ENCODE measurements around the gene SWI5.
A peak's percentile ranks its signal among the peaks of the same experiment; 100 is the strongest.
"Not testable (repeated sequence)": the region's sequence is repeated elsewhere in the genome, so short reads cannot be mapped to it uniquely, and the experiment has no call there.

SWI5 gene

GRCh38 chr9:128276008-128276573 lies at the start of gene SWI5:
Gene SWI5, plus strand, starts transcription at chr9:128276276.
- Histone ChIP-seq H3K36me3 (ENCODE audit: control insufficient read depth, insufficient read depth, low read length) (peaks cover 24% of the 10 kb centered on the region), H3K27ac (ENCODE audit: low read depth, low read length) (peak within 1 kb of the TSS; percentile 84), H3K9me3 (ENCODE audit: control insufficient read depth, insufficient read depth, low read length) (no peaks in the 10 kb centered on the region), H3K9ac (ENCODE audit: low read depth, low read length) (peak within 1 kb of the TSS; percentile 71), H3K4me1 (ENCODE audit: control insufficient read depth, insufficient read depth, low read length) (0 out of 2 replicates have a peak, but pooled peaks cover 4% of the 10 kb centered on the region), H3K4me3 (ENCODE audit: low read depth, low read length) (peak within 1 kb of the TSS; percentile 79), H3K27me3 (ENCODE audit: control insufficient read depth, insufficient read depth, low read length) (no peaks in the 10 kb centered on the region)

DNA sequence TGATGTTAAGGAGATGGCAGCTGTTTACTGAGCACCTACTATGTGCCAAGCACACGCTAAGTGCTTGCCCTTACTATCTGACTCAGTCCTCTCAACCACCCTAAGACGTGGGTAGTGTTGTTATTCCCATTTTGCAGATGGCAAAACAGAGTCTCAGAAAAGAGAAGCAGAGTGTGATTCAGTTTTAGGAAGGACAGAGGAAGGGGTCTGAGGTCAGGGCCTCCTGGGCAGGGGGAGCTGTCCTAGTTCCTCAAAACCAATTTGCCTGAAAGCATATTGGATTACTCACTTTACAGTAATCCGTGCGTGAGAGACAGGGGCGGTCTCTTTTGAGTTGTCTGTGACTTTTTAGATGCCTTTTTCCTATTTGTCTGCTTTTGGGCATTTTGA lies 49.7 kb upstream of the SWI5 start:
- Histone ChIP-seq H3K4me1 (ENCODE audit: control insufficient read depth, insufficient read depth, low read length) (no peaks in the 10 kb centered on the region), H3K4me3 (ENCODE audit: low read depth, low read length) (no peak overlapping the region), H3K9me3 (ENCODE audit: control insufficient read depth, insufficient read depth, low read length) (no peaks in the 10 kb centered on the region), H3K27me3 (ENCODE audit: control insufficient read depth, insufficient read depth, low read length) (no peaks in the 10 kb centered on the region), H3K36me3 (ENCODE audit: control insufficient read depth, insufficient read depth, low read length) (peaks cover 18% of the 10 kb centered on the region), H3K27ac (ENCODE audit: low read depth, low read length) (no peak overlapping the region), H3K9ac (ENCODE audit: low read depth, low read length) (no peak overlapping the region)

DNA sequence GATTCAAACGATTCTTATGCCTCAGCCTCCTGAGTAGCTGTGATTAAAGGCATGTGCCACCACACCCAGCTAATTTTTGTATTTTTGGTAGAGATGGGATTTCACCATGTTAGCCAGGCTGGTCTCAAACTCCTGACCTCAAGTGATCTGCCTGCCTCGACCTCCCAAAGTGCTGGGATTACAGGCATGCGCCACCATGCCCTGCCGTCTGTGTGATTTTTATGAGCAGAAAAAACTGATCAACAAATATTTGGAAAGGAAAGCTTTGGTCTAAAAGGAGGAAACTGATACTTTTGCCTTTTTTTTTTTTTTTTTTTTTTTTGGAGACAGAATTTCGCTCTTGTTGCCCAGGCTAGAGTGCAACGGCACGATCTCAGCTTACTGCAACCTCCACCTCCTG lies 45.2 kb upstream of the SWI5 start:
- not testable (repeated sequence) for H3K36me3 ChIP-seq (ENCODE audit: control insufficient read depth, insufficient read depth, low read length); H3K4me1 ChIP-seq (ENCODE audit: control insufficient read depth, insufficient read depth, low read length); H3K27me3 ChIP-seq (ENCODE audit: control insufficient read depth, insufficient read depth, low read length); H3K4me3 ChIP-seq (ENCODE audit: low read depth, low read length); H3K27ac ChIP-seq (ENCODE audit: low read depth, low read length); H3K9me3 ChIP-seq (ENCODE audit: control insufficient read depth, insufficient read depth, low read length); H3K9ac ChIP-seq (ENCODE audit: low read depth, low read length)

DNA sequence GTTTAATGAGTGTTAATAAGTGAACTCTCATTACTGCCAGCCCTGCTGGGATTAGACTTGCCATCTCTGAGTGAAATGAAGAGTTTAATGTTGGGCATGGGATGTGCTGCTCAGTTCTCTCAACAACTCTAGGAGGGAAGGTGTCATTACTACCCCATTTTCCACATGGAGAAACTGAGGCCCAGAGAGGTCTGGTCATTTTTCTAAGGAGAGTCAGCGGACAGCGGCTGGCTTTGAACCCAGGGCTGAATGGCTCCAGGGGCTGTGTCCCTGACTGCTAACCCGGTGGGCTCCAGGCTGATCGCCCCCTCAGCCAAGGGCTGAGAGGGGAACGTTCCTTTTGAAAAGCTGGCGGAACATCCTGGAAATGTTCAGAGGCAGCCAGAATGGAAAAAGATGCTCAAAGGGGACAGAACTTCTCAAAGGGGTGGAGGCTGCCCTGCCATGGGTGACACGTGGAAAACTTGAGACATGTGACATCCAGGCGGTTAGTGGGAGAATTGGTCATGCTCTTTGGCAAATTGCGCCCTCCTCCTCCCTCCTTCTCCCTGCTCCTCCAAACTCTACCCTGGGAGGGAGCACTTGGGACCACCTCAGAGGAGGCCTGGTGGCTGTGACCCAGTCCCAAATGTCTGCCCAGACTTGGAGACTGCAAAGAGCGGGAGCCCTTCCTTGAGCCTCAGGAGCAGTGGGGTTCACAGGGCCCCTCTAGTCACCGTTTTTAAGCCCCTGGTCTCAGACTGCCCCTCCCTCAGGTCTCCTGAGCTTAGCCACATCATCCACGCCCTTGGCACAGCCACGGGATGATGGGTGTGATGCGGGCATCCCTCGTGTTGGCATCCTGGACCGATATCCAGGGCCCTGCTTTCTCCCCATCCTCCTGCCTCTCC lies 44.2 kb upstream of the SWI5 start:
- H3K9me3 ChIP-seq (ENCODE audit: control insufficient read depth, insufficient read depth, low read length), result no peaks in the 10 kb centered on the region
- peaks cover 3% of the 10 kb centered on the region; the same call in 1 of the 2 replicates for H3K36me3 ChIP-seq (ENCODE audit: control insufficient read depth, insufficient read depth, low read length)
- H3K4me3 ChIP-seq (ENCODE audit: low read depth, low read length), result no peak overlapping the region
- no peak overlapping the region for H3K27ac ChIP-seq (ENCODE audit: low read depth, low read length)
- no peaks in the 10 kb centered on the region for H3K4me1 ChIP-seq (ENCODE audit: control insufficient read depth, insufficient read depth, low read length)
- no peak overlapping the region for H3K9ac ChIP-seq (ENCODE audit: low read depth, low read length)
- no peaks in the 10 kb centered on the region for H3K27me3 ChIP-seq (ENCODE audit: control insufficient read depth, insufficient read depth, low read length)

- Histone ChIP-seq H3K27me3 (ENCODE audit: control insufficient read depth, insufficient read depth, low read length) (no peaks in the 10 kb centered on the region), H3K4me3 (ENCODE audit: low read depth, low read length) (no peak overlapping the region), H3K9me3 (ENCODE audit: control insufficient read depth, insufficient read depth, low read length) (no peaks in the 10 kb centered on the region), H3K36me3 (ENCODE audit: control insufficient read depth, insufficient read depth, low read length) (peaks cover 4% of the 10 kb centered on the region; the same call in 1 of the 2 replicates), H3K27ac (ENCODE audit: low read depth, low read length) (no peak overlapping the region), H3K9ac (ENCODE audit: low read depth, low read length) (no peak overlapping the region), H3K4me1 (ENCODE audit: control insufficient read depth, insufficient read depth, low read length) (no peaks in the 10 kb centered on the region)
Observed at GRCh38 chr9:128232528-128233428, 43.3 kb upstream of the SWI5 start.

DNA sequence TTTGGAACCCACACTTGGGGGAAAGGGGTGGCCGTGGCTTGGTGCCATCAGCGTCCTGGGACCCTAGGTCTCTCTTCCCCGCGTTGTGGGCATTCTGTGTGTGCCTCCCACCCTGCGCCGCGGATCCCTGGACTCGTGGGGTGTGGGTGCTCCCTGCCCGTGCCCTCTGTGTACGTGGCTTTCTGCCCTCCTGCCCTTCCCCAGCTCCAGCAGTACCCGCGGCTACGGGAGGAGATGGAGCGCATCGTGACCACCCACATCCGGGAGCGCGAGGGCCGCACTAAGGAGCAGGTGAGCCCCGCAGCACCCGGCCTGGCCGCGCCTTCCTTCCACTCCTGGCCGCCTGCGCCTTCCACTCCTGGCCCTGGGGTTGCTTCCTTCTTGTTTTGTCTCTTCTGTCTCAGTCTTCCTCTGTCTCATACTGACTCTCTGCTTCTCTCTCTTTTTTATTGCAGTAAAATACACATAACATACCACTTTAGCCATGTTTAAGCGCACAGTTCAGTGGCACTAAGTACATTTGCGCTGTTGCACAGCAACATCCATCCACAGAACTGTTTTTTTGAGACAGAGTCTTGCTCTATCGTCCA lies 42.2 kb upstream of the SWI5 start:
- no peaks in the 10 kb centered on the region for H3K27me3 ChIP-seq (ENCODE audit: control insufficient read depth, insufficient read depth, low read length)
- H3K4me3 ChIP-seq (ENCODE audit: low read depth, low read length), result no peak overlapping the region
- peaks cover 4% of the 10 kb centered on the region; the same call in 1 of the 2 replicates for H3K36me3 ChIP-seq (ENCODE audit: control insufficient read depth, insufficient read depth, low read length)
- H3K9ac ChIP-seq (ENCODE audit: low read depth, low read length), result no peak overlapping the region
- no peak overlapping the region for H3K27ac ChIP-seq (ENCODE audit: low read depth, low read length)
- H3K9me3 ChIP-seq (ENCODE audit: control insufficient read depth, insufficient read depth, low read length), result no peaks in the 10 kb centered on the region
- no peaks in the 10 kb centered on the region for H3K4me1 ChIP-seq (ENCODE audit: control insufficient read depth, insufficient read depth, low read length)

- no peak overlapping the region for H3K9ac ChIP-seq (ENCODE audit: low read depth, low read length)
- H3K9me3 ChIP-seq (ENCODE audit: control insufficient read depth, insufficient read depth, low read length), result no peaks in the 10 kb centered on the region
- H3K4me3 ChIP-seq (ENCODE audit: low read depth, low read length), result no peak overlapping the region
- peaks cover 21% of the 10 kb centered on the region for H3K36me3 ChIP-seq (ENCODE audit: control insufficient read depth, insufficient read depth, low read length)
- no peak overlapping the region for H3K27ac ChIP-seq (ENCODE audit: low read depth, low read length)
- H3K4me1 ChIP-seq (ENCODE audit: control insufficient read depth, insufficient read depth, low read length), result peaks cover 7% of the 10 kb centered on the region
- no peaks in the 10 kb centered on the region for H3K27me3 ChIP-seq (ENCODE audit: control insufficient read depth, insufficient read depth, low read length)
Observed at GRCh38 chr9:128242124-128242523, 34.0 kb upstream of the SWI5 start.

DNA sequence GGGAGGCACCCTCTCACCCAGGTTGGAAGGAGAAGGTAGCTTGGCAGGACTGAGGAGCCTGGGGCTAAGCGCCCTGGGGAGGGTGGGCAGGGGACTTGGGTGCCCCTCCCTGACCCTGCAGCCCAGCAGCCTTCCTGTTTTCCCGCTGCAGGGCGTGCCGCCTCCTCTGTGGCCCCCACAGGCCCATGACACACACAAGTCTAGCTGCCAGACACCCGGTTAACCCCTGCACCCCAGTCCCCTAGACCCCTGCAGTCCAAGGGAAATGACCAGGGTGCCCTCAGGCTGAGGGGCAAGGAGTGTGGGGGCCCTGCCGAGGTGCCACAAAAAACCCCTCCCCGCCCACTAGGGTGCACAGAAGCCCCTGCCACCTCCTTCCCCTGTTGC lies 33.3 kb upstream of the SWI5 start:
- no peak overlapping the region for H3K27ac ChIP-seq (ENCODE audit: low read depth, low read length)
- H3K4me3 ChIP-seq (ENCODE audit: low read depth, low read length), result no peak overlapping the region
- H3K36me3 ChIP-seq (ENCODE audit: control insufficient read depth, insufficient read depth, low read length), result peaks cover 27% of the 10 kb centered on the region
- H3K9ac ChIP-seq (ENCODE audit: low read depth, low read length), result no peak overlapping the region
- no peaks in the 10 kb centered on the region for H3K9me3 ChIP-seq (ENCODE audit: control insufficient read depth, insufficient read depth, low read length)
- H3K27me3 ChIP-seq (ENCODE audit: control insufficient read depth, insufficient read depth, low read length), result no peaks in the 10 kb centered on the region
- peaks cover 7% of the 10 kb centered on the region for H3K4me1 ChIP-seq (ENCODE audit: control insufficient read depth, insufficient read depth, low read length)

GRCh38 chr9:128243215-128244018 lies 32.7 kb upstream of the SWI5 start:
- Histone ChIP-seq H3K9ac (ENCODE audit: low read depth, low read length) (no peak overlapping the region), H3K27ac (ENCODE audit: low read depth, low read length) (no peak overlapping the region), H3K4me1 (ENCODE audit: control insufficient read depth, insufficient read depth, low read length) (peaks cover 7% of the 10 kb centered on the region), H3K9me3 (ENCODE audit: control insufficient read depth, insufficient read depth, low read length) (no peaks in the 10 kb centered on the region), H3K36me3 (ENCODE audit: control insufficient read depth, insufficient read depth, low read length) (peaks cover 27% of the 10 kb centered on the region), H3K27me3 (ENCODE audit: control insufficient read depth, insufficient read depth, low read length) (no peaks in the 10 kb centered on the region), H3K4me3 (ENCODE audit: low read depth, low read length) (no peak overlapping the region)
